K562 (cell line): Measurements from ENCODE around the gene CHMP2A. TPM values are rescaled to one million over a fixed set of nuclear protein-coding genes. Genes with fewer than 3 reads are reported as not detected.

Source experiments
- ATAC-seq: fragments of 200-7000 bp; cut with Tn5 transposase; 3 replicates; pipeline ENCODE4 v1.9.1; 2020; ENCODE audit warnings: moderate library complexity
- BruUV-seq: library from RNA; stranded (reverse); fragments of 400-500 nt; replicated peaks from 2 replicates; lab custom pipeline; 2021; lab: Mats Ljungman, UMichigan
- CTCF ChIA-PET: fragments of 300-600 bp; formaldehyde crosslinking; extraction: SDS; loops from one replicate; lab custom pipeline; 2021; ENCODE audit warnings: low intra/inter-chr PET ratio; lab: Yijun Ruan, JAX
- POLR2A ChIA-PET: fragments of 300-600, 350-650 bp; sonication (Branson Sonifier 250); formaldehyde crosslinking; extraction: SDS; loops from one replicate; lab custom pipeline; 2021; ENCODE audit warnings: antibody characterized with exemption, inconsistent platforms; lab: Yijun Ruan, JAX
- DNase-seq, 4 experiments: peaks; one replicate each; pipeline versions ENCODE4 v3.0.0 to v3.0.0-alpha.2; 2011 to 2018; ENCODE audit warnings: low spot score in 3 of 4, mixed read lengths in 3 of 4; ENCODE audit errors: extremely low read depth in 1 of 4
- FAIRE-seq: peaks from 2 replicates; lab custom pipeline; 2011; peaks lifted over from hg19 to GRCh38; lab: Jason Lieb, UNC
- H2AFZ ChIP-seq: 2 replicates; pipeline ENCODE4 v1.6.0; 2011; ENCODE audit warnings: low read depth, low read length, control low read depth, inconsistent platforms
- H3K27ac ChIP-seq: fragments of 200-600 bp; 3 replicates; pipeline ENCODE4 v1.8.0; 2011; ENCODE audit warnings: low read depth, mild to moderate bottlenecking, control low read depth, inconsistent platforms, low read length, moderate library complexity, mixed read lengths; ENCODE audit errors: extremely low read depth
- H3K27me3 ChIP-seq, 2 experiments: fragments of 300-600 bp in 1 of 2; 2 replicates in 1 of 2; 3 replicates in 1 of 2; pipeline versions ENCODE4 v1.6.0 to v1.8.0; 2011; ENCODE audit warnings: inconsistent platforms in 2 of 2, low read length in 2 of 2, mild to moderate bottlenecking in 1 of 2, mixed read lengths in 1 of 2, moderate library complexity in 1 of 2; ENCODE audit not compliant: control insufficient read depth in 2 of 2, insufficient read depth in 2 of 2
- H3K36me3 ChIP-seq: fragments of 300-600 bp; 3 replicates; pipeline ENCODE4 v1.8.0; 2011; ENCODE audit warnings: mild to moderate bottlenecking, low read length, inconsistent platforms; ENCODE audit not compliant: control insufficient read depth, insufficient read depth
- H3K4me1 ChIP-seq, 2 experiments: fragments of 200-600 bp in 1 of 2; replicated peaks in 1 of 2; 2 replicates in 1 of 2; 3 replicates in 1 of 2; pipeline versions ENCODE4 v1.5.1 to v1.8.0; 2011; ENCODE audit warnings: inconsistent platforms in 2 of 2, low read length in 2 of 2, mild to moderate bottlenecking in 1 of 2, mixed read lengths in 1 of 2, moderate library complexity in 1 of 2; ENCODE audit not compliant: control insufficient read depth in 2 of 2, insufficient read depth in 2 of 2
- H3K4me2 ChIP-seq: 2 replicates; pipeline ENCODE4 v1.6.1; 2011; ENCODE audit warnings: low read length, control low read depth, inconsistent platforms, mixed read lengths; ENCODE audit not compliant: insufficient read depth
- H3K4me3 ChIP-seq: fragments of 200-600 bp; sonication (generic), shearing (Covaris generic); 2 replicates; pipeline ENCODE4 v1.5.1; 2016; ENCODE audit warnings: control low read depth, inconsistent platforms
- H3K79me2 ChIP-seq: fragments of 200-600 bp; 3 replicates; pipeline ENCODE4 v1.8.0; 2011; ENCODE audit warnings: low read length, inconsistent platforms; ENCODE audit not compliant: control insufficient read depth, insufficient read depth
- H3K9ac ChIP-seq, 2 experiments: 2 replicates each; pipeline versions ENCODE4 v1.6.0 to v1.6.1; 2011; ENCODE audit warnings: low read depth in 2 of 2, low read length in 2 of 2, control low read depth in 1 of 2, inconsistent platforms in 1 of 2, mild to moderate bottlenecking in 1 of 2, mixed read lengths in 1 of 2; ENCODE audit not compliant: insufficient read depth in 1 of 2
- H3K9me1 ChIP-seq: one replicate; pipeline ENCODE4 v1.6.0; 2011; ENCODE audit warnings: inconsistent platforms, mild to moderate bottlenecking, low read length, moderate library complexity; ENCODE audit not compliant: control insufficient read depth, insufficient read depth
- H3K9me3 ChIP-seq: replicated peaks from 2 replicates; pipeline ENCODE4 v1.5.1; 2011; ENCODE audit warnings: low read depth, low read length, inconsistent platforms; ENCODE audit not compliant: control insufficient read depth, insufficient read depth
- H4K20me1 ChIP-seq: replicated peaks from 2 replicates; pipeline ENCODE4 v1.6.1; 2011; ENCODE audit warnings: low read length, inconsistent platforms, mixed read lengths; ENCODE audit not compliant: control insufficient read depth, insufficient read depth
- BRD9 ChIP-seq: fragments of 450-650 bp; IDR thresholded peaks from 2 replicates; pipeline ENCODE4 v1.6.1; 2018; ENCODE audit warnings: low read depth; ENCODE audit not compliant: partially characterized antibody
- GATAD2A ChIP-seq: fragments of 450-650 bp; IDR thresholded peaks from 2 replicates; pipeline ENCODE4 v1.6.1; 2017
- HDGF ChIP-seq: fragments of 450-650 bp; IDR thresholded peaks from 2 replicates; pipeline ENCODE4 v1.6.1; 2016
- OTX1 ChIP-seq: fragments of 450-650 bp; formaldehyde crosslinking; IDR thresholded peaks from 2 replicates; pipeline ENCODE4 v1.4.0; 2022; ENCODE audit warnings: mild to moderate bottlenecking
- SRF ChIP-seq, 2 experiments: fragments of 250-450, 450-650 bp in 1 of 2; sonication (Bioruptor Pico) in 1 of 2; sonication (generic) in 1 of 2; formaldehyde crosslinking; IDR thresholded peaks; 2 replicates each; pipeline versions ENCODE4 v1.5.0 to v1.5.1; 2020 to 2022; ENCODE audit warnings: mild to moderate bottlenecking in 1 of 2, missing genetic modification reagents in 1 of 2
- TEAD1 ChIP-seq, 2 experiments: fragments of 450-650 bp in 1 of 2; sonication (generic) in 1 of 2; formaldehyde crosslinking; IDR thresholded peaks; 2 replicates each; pipeline versions ENCODE4 v1.4.0 to v1.8.0; 2020 to 2022; ENCODE audit warnings: mild to moderate bottlenecking in 2 of 2, missing genetic modification reagents in 1 of 2
- ZFPM2 ChIP-seq: fragments of 250-450 bp; sonication (Bioruptor Pico); IDR thresholded peaks from 2 replicates; pipeline ENCODE4 v1.5.1; 2022; ENCODE audit warnings: mild to moderate bottlenecking
- ZKSCAN3 ChIP-seq: fragments of 250-450 bp; sonication (Bioruptor Pico); IDR thresholded peaks from 2 replicates; pipeline ENCODE4 v1.4.0; 2020
- ZNF436 ChIP-seq: fragments of 250-450, 450-650 bp; sonication (Bioruptor Pico); formaldehyde crosslinking; IDR thresholded peaks from 2 replicates; pipeline ENCODE4 v1.7.0; 2020; ENCODE audit warnings: mild to moderate bottlenecking
- WGBS: fragments of 100-300 bp; shearing (Covaris generic); methylation state at CpG from one replicate; pipeline ENCODE4 v1.1.6; 2016; ENCODE audit warnings: low coverage, mixed read lengths; ENCODE audit not compliant: insufficient coverage; ENCODE audit errors: missing lambda C conversion rate; 5-methylcytosine and 5-hydroxymethylcytosine counted together
- in situ Hi-C: fragments of 300-500 bp; cut with MboI; formaldehyde crosslinking; loops from 4 replicates; pipeline ENCODE4 v1.15.0; 2018; ENCODE audit warnings: inconsistent platforms, mixed read lengths
- intact Hi-C: fragments of 100-400 bp; cut with micrococcal nuclease; formaldehyde crosslinking; loops from 2 replicates; pipeline ENCODE4 v1.14.2; 2022
- polyA plus RNA-seq, 8 experiments: library from polyadenylated mRNA; depleted of rRNA in 4 of 8; stranded (reverse) in 5 of 8; unstranded in 3 of 8; fragments of >200 nt; fragmentation: Nextera tagmentation in 2 of 8; fragmentation: Illumina TruSeq in 1 of 8; extraction: Ambion mirVana in 2 of 8; extraction: Trizol in 1 of 8; gene quantifications; 2 replicates each; pipeline versions ENCODE4 v1.2.1 to v1.2.3, GENCODE V29; 2011 to 2014; ENCODE audit warnings: inconsistent platforms in 1 of 8, missing spikeins in 1 of 8
- total RNA-seq, 7 experiments: library from RNA; depleted of rRNA in 6 of 7; stranded (reverse); fragments of >200 nt in 6 of 7; fragmentation: Illumina TruSeq in 2 of 7; extraction: Trizol in 2 of 7; gene quantifications; 2 replicates each; pipeline versions ENCODE4 v1.2.1 to v1.2.3, GENCODE V29; 2011 to 2021; ENCODE audit warnings: low replicate concordance in 1 of 7
- TF ChIP-seq, protein P1 (sequence below): fragments of 450-650 bp; IDR thresholded peaks from 2 replicates; pipeline ENCODE4 v1.6.1; 2017; ENCODE audit warnings: mild to moderate bottlenecking, moderate library complexity
- TF ChIP-seq, protein P2 (sequence below): fragments of 450-650 bp; IDR thresholded peaks from 2 replicates; pipeline ENCODE4 v1.6.1; 2017; ENCODE audit warnings: antibody characterized with exemption, mild to moderate bottlenecking
- TF ChIP-seq, protein P3 (sequence below): sonication (generic); formaldehyde crosslinking; IDR thresholded peaks from 2 replicates; pipeline ENCODE4 v1.9.0; 2022; ENCODE audit warnings: mild to moderate bottlenecking, missing genetic modification reagents

CHMP2A gene
- total and polyA plus RNA-seq, 9 of the 15 experiments (the other 6 are each of a cell fraction or from before 2014, with no cell fraction given) = 57.6 to 159 (median 87.2) TPM

DNA sequence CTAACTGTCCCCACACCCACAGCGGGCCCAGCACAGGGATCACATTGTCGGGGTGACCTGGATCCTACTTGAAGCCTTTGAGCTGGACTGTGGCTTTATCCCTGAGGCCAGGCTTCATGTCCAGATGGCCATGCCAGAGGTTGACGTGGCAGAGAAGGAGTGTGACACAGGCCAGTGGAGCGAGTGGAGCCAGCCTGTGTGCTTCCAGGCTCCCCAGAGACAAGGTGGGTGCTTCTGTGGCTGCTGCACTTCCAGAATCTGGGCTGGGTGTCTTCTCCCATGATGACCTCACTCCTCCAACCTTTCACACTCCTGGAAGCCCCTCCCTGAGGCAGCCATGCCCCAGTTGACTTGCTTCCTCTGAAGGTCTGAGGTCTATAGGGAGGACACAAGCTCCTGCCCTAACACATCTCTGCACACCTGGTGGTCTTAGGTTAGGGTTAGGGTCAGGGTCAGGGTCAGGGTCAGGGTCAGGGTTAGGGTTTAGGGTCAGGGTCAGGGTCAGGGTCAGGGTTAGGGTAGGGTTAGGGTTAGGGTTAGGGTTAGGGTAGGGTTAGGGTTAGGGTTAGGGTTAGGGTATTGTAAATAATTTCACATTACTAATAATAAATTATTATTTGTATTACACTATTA is 31.3 kb upstream of the CHMP2A start:
- Histone ChIP-seq H3K9me3 (peaks cover 2% of the 10 kb centered on the region; the same call in 1 of the 2 replicates), H3K36me3 (peaks cover 27% of the 10 kb centered on the region), H3K4me3 (no peak overlapping the region), H3K79me2 (peaks cover 11% of the 10 kb centered on the region; the same call in 2 of the 3 replicates), H2AFZ (no peak overlapping the region), H3K9me1 (no peaks in the 10 kb centered on the region), H3K4me1 (peaks cover 36 to 40% of the 10 kb centered on the region in 2 experiments), H3K27ac (peak overlapping the region; percentile 69; the same call in 2 of the 3 replicates), H3K9ac (peak overlapping the region in 1 of 2 experiments; percentile 6; a peak in 2 of 4 replicates), H3K4me2 (peak overlapping the region; percentile 49; the same call in 1 of the 2 replicates), H4K20me1 (no peaks in the 10 kb centered on the region), H3K27me3 (no peaks in the 10 kb centered on the region; a peak in 1 of 5 replicates)
- no TSS peak for BruUV-seq
- ChIA-PET POLR2A (no interaction called here), CTCF (no interaction called here)
- no peak for FAIRE-seq
- in situ Hi-C loops (no loop called here), intact Hi-C loops (no loop called here)
- ATAC-seq = peak; percentile 36
- 91% methylated on average over 4 of the region's 4 CpGs for WGBS
- DNase-seq = peak in 1 of 4 experiments; percentile 18
- TF ChIP-seq OTX1 (CRISPR knock-in tag) = 0 out of 2 replicates have a peak, but pooled peaks have one; percentile 28
- TF ChIP-seq, protein P1, sequence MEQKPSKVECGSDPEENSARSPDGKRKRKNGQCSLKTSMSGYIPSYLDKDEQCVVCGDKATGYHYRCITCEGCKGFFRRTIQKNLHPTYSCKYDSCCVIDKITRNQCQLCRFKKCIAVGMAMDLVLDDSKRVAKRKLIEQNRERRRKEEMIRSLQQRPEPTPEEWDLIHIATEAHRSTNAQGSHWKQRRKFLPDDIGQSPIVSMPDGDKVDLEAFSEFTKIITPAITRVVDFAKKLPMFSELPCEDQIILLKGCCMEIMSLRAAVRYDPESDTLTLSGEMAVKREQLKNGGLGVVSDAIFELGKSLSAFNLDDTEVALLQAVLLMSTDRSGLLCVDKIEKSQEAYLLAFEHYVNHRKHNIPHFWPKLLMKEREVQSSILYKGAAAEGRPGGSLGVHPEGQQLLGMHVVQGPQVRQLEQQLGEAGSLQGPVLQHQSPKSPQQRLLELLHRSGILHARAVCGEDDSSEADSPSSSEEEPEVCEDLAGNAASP = peak; percentile 27; the same call in 1 of the 2 replicates
- TF ChIP-seq HDGF = peak; percentile 1; the same call in 1 of the 2 replicates
- no peak for TF ChIP-seq TEAD1 (CRISPR knock-in tag; IDR thresholded peaks at IDR 0.05)
- TF ChIP-seq GATAD2A = no peak
- TF ChIP-seq, protein P2, sequence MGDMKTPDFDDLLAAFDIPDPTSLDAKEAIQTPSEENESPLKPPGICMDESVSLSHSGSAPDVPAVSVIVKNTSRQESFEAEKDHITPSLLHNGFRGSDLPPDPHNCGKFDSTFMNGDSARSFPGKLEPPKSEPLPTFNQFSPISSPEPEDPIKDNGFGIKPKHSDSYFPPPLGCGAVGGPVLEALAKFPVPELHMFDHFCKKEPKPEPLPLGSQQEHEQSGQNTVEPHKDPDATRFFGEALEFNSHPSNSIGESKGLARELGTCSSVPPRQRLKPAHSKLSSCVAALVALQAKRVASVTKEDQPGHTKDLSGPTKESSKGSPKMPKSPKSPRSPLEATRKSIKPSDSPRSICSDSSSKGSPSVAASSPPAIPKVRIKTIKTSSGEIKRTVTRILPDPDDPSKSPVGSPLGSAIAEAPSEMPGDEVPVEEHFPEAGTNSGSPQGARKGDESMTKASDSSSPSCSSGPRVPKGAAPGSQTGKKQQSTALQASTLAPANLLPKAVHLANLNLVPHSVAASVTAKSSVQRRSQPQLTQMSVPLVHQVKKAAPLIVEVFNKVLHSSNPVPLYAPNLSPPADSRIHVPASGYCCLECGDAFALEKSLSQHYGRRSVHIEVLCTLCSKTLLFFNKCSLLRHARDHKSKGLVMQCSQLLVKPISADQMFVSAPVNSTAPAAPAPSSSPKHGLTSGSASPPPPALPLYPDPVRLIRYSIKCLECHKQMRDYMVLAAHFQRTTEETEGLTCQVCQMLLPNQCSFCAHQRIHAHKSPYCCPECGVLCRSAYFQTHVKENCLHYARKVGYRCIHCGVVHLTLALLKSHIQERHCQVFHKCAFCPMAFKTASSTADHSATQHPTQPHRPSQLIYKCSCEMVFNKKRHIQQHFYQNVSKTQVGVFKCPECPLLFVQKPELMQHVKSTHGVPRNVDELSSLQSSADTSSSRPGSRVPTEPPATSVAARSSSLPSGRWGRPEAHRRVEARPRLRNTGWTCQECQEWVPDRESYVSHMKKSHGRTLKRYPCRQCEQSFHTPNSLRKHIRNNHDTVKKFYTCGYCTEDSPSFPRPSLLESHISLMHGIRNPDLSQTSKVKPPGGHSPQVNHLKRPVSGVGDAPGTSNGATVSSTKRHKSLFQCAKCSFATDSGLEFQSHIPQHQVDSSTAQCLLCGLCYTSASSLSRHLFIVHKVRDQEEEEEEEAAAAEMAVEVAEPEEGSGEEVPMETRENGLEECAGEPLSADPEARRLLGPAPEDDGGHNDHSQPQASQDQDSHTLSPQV = peak; percentile 39; the same call in 1 of the 2 replicates
- no peak for TF ChIP-seq ZKSCAN3 (CRISPR knock-in tag)
- no peak for TF ChIP-seq SRF (CRISPR knock-in tag; IDR thresholded peaks at IDR 0.05)
- no peak for TF ChIP-seq BRD9
- TF ChIP-seq, protein P3, sequence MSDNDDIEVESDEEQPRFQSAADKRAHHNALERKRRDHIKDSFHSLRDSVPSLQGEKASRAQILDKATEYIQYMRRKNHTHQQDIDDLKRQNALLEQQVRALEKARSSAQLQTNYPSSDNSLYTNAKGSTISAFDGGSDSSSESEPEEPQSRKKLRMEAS (CRISPR knock-in tag) = 0 out of 2 replicates have a peak, but pooled peaks have one; percentile 16
- 0 out of 2 replicates have a peak, but pooled peaks have one; percentile 37 for TF ChIP-seq ZNF436 (CRISPR knock-in tag)
- TF ChIP-seq ZFPM2 (CRISPR knock-in tag) = no peak
